Mucosa of descending colon (tissue), 3 donors: ENCODE results near the gene HIGD1C. TPM values are rescaled to one million over a fixed set of nuclear protein-coding genes. Genes with fewer than 3 reads are reported as not detected.
A peak's percentile ranks its signal among the peaks of the same experiment; 100 is the strongest.

Source experiments
- ATAC-seq: fragments of 200-7000 bp; cut with Tn5 transposase; one replicate; pipeline ENCODE4 v1.9.1; 2020; ENCODE audit warnings: mild to moderate bottlenecking, moderate library complexity
- DNase-seq, 3 donors: peaks; one replicate each; pipeline ENCODE4 v3.0.0-alpha.2; 2020
- H3K36me3 ChIP-seq: fragments of 200-600 bp; one replicate; pipeline ENCODE4 v1.8.0; 2021; ENCODE audit warnings: low read depth, mild to moderate bottlenecking
- H3K4me1 ChIP-seq: fragments of 200-600 bp; one replicate; pipeline ENCODE4 v1.8.0; 2021; ENCODE audit warnings: low read depth, mild to moderate bottlenecking
- H3K4me3 ChIP-seq: fragments of 200-600 bp; one replicate; pipeline ENCODE4 v1.8.0; 2021; ENCODE audit warnings: mild to moderate bottlenecking
- H3K9me3 ChIP-seq: fragments of 200-600 bp; one replicate; pipeline ENCODE4 v1.8.0; 2021; ENCODE audit warnings: mild to moderate bottlenecking
- intact Hi-C, 2 donors: fragments of 100-400 bp; cut with DNase I in 1 of 2; cut with micrococcal nuclease in 1 of 2; formaldehyde crosslinking; loops; one replicate each; pipeline versions ENCODE4 v1.11.0 to v1.11.1; 2022; cut with DNase I, micrococcal nuclease
- total RNA-seq, 3 donors: library from RNA; stranded (reverse); fragmentation: NEBNext Ultra II Directional in 2 of 3; extraction: Animal tissue kit (Norgen Biotek cat#: 25700) in 2 of 3; gene quantifications; one replicate each; pipeline versions ENCODE4 v1.2.1 to v1.2.4, GENCODE V29; 2021 to 2023
- TF ChIP-seq, protein P1 (sequence below): fragments of 200-600 bp; IDR thresholded peaks from one replicate; pipeline ENCODE4 v1.8.0; 2022; ENCODE audit warnings: antibody characterized with exemption, mild to moderate bottlenecking
- donor health status: DM: no; HTN: no; CAD: no; lungs with moderate emphysema.
- donor health status: DM: no; HTN: no; CAD: no.
- donor health status: DM: no; HTN: yes; CAD: no.

Gene HIGD1C
- total RNA-seq, 3 donors from 2014 or later, result not detected

DNA sequence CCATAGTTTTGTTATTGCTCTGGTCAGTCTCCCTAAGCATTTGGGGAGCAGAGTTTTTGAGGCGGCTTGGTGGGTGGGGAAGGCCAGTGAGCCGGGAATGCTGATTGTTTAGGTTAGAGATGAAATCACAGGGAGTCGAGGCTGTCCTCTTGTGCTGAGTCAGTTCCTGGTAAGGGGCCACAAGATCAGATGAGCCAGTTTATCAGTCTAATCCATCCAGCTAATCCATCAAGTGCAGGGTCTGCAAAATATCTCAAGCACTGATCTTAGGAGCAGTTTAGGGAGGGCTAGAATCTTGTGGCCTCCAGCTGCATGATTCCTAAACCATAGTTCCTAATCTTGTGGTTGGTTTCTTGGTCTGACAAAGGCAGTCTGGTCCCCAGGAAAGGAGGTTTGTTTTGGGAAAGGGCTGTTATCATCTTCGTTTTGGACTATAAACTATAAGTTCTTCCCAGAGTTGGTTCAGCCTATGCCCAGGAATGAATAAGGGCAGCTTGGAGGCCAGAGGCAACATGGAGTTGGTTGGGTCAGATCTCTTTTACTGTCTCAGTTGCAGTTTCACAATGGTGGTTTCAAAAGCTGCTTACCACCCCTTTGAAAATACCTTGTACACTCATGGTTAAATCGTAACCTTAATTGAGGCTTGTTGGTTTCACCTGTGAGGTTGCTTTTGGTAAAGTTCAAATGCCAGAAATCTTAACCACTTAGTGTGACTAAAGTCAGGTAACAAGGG is 33.6 kb upstream of the HIGD1C start:
- peaks cover 20% of the 10 kb centered on the region for H3K9me3 ChIP-seq
- DNase-seq (no peak), ATAC-seq (no peak)
- TF ChIP-seq, protein P1, sequence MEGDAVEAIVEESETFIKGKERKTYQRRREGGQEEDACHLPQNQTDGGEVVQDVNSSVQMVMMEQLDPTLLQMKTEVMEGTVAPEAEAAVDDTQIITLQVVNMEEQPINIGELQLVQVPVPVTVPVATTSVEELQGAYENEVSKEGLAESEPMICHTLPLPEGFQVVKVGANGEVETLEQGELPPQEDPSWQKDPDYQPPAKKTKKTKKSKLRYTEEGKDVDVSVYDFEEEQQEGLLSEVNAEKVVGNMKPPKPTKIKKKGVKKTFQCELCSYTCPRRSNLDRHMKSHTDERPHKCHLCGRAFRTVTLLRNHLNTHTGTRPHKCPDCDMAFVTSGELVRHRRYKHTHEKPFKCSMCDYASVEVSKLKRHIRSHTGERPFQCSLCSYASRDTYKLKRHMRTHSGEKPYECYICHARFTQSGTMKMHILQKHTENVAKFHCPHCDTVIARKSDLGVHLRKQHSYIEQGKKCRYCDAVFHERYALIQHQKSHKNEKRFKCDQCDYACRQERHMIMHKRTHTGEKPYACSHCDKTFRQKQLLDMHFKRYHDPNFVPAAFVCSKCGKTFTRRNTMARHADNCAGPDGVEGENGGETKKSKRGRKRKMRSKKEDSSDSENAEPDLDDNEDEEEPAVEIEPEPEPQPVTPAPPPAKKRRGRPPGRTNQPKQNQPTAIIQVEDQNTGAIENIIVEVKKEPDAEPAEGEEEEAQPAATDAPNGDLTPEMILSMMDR, result no peak
- H3K36me3 ChIP-seq, result no peaks in the 10 kb centered on the region
- intact Hi-C loops, result no loop called here
- H3K4me1 ChIP-seq, result peaks cover 11% of the 10 kb centered on the region
- no peak overlapping the region for H3K4me3 ChIP-seq

DNA sequence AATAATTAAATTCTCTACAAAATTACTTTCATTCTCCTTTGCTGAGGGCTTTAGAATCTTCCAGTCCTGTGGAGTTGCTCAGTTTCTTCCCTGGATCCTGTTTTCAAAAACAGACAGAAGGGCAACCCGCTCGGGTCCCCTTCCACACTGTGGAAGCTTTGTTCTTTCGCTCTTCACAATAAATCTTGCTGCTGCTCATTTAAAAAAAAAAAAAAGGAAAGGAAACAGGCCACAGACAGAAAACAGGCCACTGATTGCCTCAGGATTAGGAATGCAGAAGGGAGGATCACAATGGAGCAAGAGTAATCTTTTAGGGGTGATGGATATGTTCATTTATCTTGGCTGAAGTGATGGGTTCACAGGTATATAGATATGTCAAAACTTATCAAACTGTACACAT is 29.5 kb upstream of the HIGD1C start:
- DNase-seq (no peak), ATAC-seq (no peak)
- TF ChIP-seq, protein P1, result no peak
- Histone ChIP-seq H3K4me1 (peaks cover 15% of the 10 kb centered on the region), H3K9me3 (no peaks in the 10 kb centered on the region), H3K36me3 (no peaks in the 10 kb centered on the region), H3K4me3 (no peak overlapping the region)
- intact Hi-C loops, result no loop called here

DNA sequence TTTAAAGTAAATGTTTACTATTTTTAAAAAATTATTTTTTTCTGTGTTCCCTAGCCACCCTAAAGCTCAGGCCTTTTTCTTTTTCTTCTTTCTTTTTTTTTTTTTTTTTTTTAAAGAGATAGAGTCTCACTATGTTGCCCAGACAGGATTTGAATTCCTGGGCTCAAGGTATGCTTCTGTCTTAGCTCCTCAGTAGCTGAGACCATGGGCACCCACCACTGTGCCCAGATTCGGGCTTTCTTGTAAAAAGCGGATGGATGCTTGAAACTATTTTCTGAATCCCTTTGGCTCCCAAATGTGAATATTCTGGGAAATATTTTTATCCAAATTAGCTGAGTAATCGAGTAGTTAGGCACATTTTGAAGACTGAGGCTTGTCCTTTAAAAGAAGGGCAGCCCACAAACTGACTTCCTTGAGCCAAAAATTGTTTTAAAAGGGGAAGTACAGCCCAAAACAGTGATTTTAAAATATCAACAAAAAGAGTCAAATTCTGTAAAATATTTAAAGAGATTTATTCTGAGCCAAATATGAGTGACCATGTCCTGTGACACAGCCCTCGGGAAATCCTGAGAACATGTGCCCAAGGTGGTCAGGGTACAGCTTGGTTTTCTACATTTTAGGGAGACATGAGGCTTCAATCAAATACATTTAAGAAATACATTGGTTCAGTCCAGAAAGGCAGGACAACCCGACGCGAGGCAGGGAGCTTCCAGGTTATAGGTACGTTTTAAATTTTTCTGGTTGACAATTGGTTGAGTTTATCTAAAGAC is 28.8 kb upstream of the HIGD1C start:
- H3K4me3 ChIP-seq, result no peak overlapping the region
- intact Hi-C loops, result no loop called here
- DNase-seq (no peak), ATAC-seq (no peak)
- peaks cover 15% of the 10 kb centered on the region for H3K4me1 ChIP-seq
- no peaks in the 10 kb centered on the region for H3K9me3 ChIP-seq
- TF ChIP-seq, protein P1, result no peak
- H3K36me3 ChIP-seq, result no peaks in the 10 kb centered on the region

DNA sequence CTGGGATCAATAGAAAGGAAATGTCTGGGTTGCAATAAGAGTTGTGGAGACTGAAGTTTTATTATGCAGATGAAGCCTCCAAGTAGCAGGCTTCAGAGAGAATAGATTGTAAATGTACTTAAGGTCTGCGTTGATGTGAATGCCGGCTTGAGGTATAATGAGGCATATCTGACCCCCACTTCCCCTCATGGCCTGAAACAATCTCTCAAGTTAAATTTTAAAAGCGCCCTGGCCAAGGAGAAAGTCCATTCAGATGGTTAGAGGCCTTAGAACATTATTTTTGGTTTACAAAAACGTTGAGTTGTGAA is 28.3 kb upstream of the HIGD1C start:
- peaks cover 15% of the 10 kb centered on the region for H3K4me1 ChIP-seq
- TF ChIP-seq, protein P1, result no peak
- intact Hi-C loops, result no loop called here
- peak in 1 of 3 donors; percentile 37 for DNase-seq
- no peaks in the 10 kb centered on the region for H3K36me3 ChIP-seq
- no peaks in the 10 kb centered on the region for H3K9me3 ChIP-seq
- ATAC-seq, result no peak
- H3K4me3 ChIP-seq, result no peak overlapping the region

DNA sequence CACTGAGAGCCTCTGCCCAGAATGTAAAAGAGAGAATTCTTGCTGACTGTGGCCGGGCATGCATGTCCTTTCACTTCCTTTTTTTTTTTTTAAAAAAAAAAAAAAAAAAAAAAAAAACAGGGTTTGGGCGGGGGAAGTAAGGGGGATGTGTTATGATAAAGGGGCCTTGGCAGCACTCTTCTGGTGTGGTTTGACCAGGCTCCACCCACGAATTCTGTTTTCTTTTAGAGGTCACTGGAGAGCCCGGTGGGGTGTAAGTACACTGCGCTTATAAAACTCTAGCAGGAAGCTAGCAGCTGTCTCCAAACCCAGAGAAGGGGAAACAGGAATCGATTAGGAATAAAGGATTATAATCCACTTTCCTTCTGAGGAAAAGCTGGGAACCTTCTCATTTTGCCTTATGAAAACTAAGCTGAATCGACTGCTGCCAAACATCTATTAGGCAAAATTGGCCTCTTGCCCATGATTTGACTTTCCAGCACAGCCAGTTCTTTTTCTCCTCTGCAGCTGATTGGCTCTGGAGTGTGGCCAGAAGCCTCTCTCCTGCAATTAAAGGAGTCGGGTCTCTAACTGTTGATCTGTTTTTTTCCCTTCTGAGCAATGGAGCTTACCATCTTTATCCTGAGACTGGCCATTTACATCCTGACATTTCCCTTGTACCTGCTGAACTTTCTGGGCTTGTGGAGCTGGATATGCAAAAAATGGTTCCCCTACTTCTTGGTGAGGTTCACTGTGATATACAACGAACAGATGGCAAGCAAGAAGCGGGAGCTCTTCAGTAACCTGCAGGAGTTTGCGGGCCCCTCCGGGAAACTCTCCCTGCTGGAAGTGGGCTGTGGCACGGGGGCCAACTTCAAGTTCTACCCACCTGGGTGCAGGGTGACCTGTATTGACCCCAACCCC is 27.7 kb upstream of the HIGD1C start:
- intact Hi-C loops, result no loop called here
- no peaks in the 10 kb centered on the region for H3K9me3 ChIP-seq
- TF ChIP-seq, protein P1, result no peak
- ATAC-seq, result peak; percentile 85
- H3K4me3 ChIP-seq, result peak overlapping the region; percentile 27
- no peaks in the 10 kb centered on the region for H3K36me3 ChIP-seq
- peak; percentile 78 to 95 (median 81) for DNase-seq
- peaks cover 15% of the 10 kb centered on the region for H3K4me1 ChIP-seq
